Muscle layer of colon (tissue), 2 donors: ENCODE measurements around the gene PRR33.

Experiments
- H3K27ac ChIP-seq: one replicate; pipeline ENCODE4 v1.7.0; 2013; ENCODE audit warnings: low read depth, mild to moderate bottlenecking, low read length, moderate library complexity
- H3K27me3 ChIP-seq, 2 donors: one replicate each; pipeline ENCODE4 v1.7.0; 2013; ENCODE audit warnings: low read length in 2 of 2, mild to moderate bottlenecking in 2 of 2; ENCODE audit not compliant: insufficient read depth in 2 of 2, control insufficient read depth in 1 of 2
- H3K36me3 ChIP-seq: one replicate; pipeline ENCODE4 v1.7.0; 2013; ENCODE audit warnings: mild to moderate bottlenecking, low read length; ENCODE audit not compliant: insufficient read depth
- H3K4me1 ChIP-seq: one replicate; pipeline ENCODE4 v1.7.0; 2013; ENCODE audit warnings: mild to moderate bottlenecking, low read length; ENCODE audit not compliant: insufficient read depth
- H3K4me3 ChIP-seq, 2 donors: one replicate each; pipeline ENCODE4 v1.7.0; 2013; ENCODE audit warnings: low read length in 2 of 2, low read depth in 1 of 2, mild to moderate bottlenecking in 1 of 2, moderate library complexity in 1 of 2
- H3K9ac ChIP-seq: one replicate; pipeline ENCODE4 v1.7.0; 2013; ENCODE audit warnings: low read length
- H3K9me3 ChIP-seq: one replicate; pipeline ENCODE4 v1.7.0; 2013; ENCODE audit warnings: mild to moderate bottlenecking, low read length
- donor health status: abdominal sarcoma.
- donor health status: Adenocarcinoma of cecum.

The PRR33 gene

DNA sequence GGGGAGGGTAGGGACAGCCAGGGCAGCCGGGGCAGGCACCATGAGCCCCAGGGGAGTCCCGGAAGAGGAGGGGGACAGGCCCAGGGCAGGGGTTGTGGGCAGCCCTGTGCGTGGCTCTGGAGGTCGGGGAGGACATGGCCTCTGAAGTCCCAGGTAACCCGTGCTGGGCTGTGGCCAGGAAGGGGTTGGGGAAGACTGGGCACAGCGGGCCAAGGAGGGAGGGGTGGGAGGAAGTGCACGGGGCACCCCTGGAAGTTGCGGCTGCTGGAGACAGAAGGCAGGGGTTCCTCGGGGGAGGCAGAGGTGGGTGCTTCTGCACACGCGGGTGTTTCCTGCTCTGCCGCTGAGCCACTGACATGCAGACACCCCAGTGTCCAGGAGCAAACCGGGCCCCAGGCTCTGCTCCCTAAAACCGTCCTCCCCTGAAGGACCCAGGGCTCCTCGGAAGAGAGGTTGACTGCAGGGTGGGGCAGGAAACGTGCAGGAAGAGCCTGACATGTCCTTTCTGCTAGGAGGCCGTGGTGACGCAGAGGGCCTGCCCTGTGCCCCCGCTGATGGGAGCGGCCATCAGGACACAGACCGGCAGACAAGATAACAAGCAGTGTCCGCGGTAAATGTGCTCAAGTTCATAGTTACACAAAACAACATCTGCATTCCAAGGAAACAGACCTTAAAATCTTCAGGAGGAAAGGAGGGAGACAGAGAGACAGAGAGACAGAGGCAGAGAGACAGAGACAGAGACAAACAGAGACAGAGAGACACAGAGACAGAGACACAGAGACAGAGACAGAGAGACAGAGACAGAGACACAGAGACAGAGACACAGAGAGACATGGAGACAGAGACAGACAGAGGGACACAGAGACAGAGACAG, 47.2 kb downstream of the PRR33 start:
- no peaks in the 10 kb centered on the region for H3K27me3 ChIP-seq
- H3K36me3 ChIP-seq: no peaks in the 10 kb centered on the region
- no peak overlapping the region for H3K4me3 ChIP-seq
- no peak overlapping the region for H3K9ac ChIP-seq
- H3K4me1 ChIP-seq: peaks cover 11% of the 10 kb centered on the region
- H3K9me3 ChIP-seq: no peaks in the 10 kb centered on the region
- H3K27ac ChIP-seq: no peak overlapping the region

DNA sequence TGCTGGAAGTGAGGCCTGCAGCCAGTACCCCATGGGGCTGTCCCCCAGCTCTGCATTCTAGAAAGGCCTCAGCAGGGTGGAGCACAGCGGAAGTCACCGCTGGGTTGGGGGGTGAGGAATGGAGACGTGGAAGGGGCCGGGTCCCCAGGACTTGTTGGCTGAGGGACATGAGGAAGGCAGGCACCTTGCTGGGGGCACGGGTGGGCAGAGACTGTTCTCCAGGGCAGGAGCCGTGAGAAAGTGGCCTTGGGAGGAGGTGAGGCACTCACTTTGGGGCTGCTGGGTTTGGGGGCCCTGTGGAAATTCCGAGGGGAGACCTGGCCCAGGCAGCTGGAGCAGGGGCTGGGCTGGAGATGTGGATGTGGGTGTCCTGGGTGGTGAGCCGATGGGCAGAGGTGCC, 47.9 kb downstream of the PRR33 start:
- Histone ChIP-seq H3K36me3 (no peaks in the 10 kb centered on the region), H3K4me1 (peaks cover 11% of the 10 kb centered on the region), H3K9ac (no peak overlapping the region), H3K27ac (no peak overlapping the region), H3K4me3 (no peak overlapping the region), H3K27me3 (no peaks in the 10 kb centered on the region), H3K9me3 (no peaks in the 10 kb centered on the region)

DNA sequence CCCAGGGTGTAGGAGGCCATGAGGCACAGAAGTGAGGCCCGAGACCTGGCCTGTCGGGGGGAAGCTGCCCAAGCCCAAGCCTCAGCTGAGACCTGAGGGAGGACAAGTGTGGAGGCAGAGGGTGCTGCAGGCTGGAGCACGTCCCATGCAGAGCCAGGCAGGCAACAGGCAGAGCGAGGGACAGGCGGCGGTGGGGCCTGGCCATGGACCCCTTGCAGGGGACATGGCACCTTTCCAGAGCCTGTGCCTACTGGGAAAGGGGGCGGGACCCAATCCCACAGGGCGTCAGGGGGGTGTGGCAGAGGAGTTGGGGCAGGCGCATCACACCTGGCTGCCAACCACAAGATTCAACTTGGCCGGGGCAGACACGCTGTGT, 48.6 kb downstream of the PRR33 start:
- Histone ChIP-seq H3K27me3 (no peaks in the 10 kb centered on the region), H3K9me3 (no peaks in the 10 kb centered on the region), H3K27ac (no peak overlapping the region), H3K4me1 (peaks cover 11% of the 10 kb centered on the region), H3K4me3 (no peak overlapping the region), H3K9ac (no peak overlapping the region), H3K36me3 (no peaks in the 10 kb centered on the region)

DNA sequence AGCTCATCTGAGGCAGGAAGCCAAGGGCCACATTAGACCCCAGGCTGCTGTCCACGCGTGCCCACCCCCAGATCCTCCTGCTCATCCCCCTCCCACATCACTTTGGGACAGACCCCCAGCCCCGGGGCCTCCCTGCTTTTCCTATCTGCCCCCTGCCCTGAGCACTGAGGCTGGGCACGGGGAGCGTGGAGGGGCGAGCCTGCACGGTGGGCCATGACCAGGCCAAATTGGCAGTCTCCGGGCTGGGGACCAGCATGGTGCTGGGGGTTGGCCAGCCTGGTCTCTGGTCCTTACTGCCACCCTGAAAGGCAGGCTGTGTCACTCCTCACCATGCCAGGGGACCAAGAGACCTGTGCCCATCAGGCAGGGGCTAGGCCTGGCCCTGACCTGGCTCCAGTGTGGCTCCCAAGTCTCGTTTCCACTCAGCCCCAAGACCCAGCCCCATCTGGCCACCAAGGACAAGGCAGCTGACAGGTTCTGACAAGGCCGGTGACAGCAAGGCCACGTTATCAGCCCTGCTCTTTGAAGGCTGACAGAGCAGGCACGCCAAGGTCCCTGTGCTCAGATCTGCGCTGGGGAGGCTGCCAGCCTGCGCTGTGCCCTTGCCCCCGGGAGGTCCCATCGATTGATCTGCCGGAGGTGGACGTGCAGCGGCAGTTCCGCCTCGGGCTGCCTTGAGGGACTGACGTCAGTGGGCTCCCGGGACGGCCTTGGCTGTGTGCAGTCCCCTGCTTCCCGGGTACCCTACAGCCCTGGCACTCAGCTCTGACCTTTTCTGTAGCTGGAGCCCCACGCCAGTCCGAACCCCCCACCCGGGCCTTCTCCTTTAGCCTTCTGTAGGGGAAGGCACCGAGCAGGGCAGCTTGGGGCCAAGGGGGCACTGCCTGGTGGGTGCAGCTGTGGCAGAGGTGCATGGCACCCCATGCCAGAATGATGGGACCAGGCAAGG, 49.3 kb downstream of the PRR33 start:
- no peaks in the 10 kb centered on the region for H3K27me3 ChIP-seq
- peaks cover 11% of the 10 kb centered on the region for H3K4me1 ChIP-seq
- H3K36me3 ChIP-seq: no peaks in the 10 kb centered on the region
- H3K4me3 ChIP-seq: no peak overlapping the region
- no peak overlapping the region for H3K27ac ChIP-seq
- H3K9me3 ChIP-seq: no peaks in the 10 kb centered on the region
- H3K9ac ChIP-seq: no peak overlapping the region

DNA sequence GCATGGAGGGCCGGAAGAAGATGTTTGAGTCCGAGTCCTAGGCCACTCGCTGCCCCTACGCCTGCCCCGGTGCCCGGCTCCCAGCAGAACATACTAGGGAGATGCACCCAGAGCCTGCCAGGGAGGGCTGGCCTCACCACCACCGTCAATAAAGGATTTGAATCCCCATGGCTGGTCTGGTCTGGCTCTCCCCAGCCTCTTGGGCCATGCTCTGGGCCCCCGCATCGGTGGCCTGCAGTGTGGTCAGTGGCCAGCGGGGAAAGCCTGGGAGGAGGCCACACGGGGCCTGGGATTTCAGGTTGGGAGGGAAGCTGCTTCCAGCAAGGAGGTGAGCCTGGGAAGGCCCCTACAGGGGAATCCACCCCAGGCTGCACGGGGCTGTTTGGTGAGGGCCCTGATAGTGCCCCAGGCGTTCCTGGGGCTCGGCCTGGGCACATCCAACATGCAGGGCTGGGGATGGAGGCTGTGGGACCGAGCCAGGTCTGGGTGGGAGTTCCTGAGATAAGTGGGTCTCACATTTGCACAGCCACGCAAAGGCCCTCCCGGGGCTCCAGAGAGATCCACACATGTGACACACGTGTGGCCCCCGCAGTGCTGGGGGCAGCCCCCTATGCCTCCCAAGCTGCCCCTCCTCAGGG, 50.1 kb downstream of the PRR33 start:
- no peak overlapping the region for H3K4me3 ChIP-seq
- H3K9ac ChIP-seq: no peak overlapping the region
- H3K36me3 ChIP-seq: no peaks in the 10 kb centered on the region
- no peak overlapping the region for H3K27ac ChIP-seq
- H3K4me1 ChIP-seq: peaks cover 11% of the 10 kb centered on the region
- H3K27me3 ChIP-seq: no peaks in the 10 kb centered on the region
- no peaks in the 10 kb centered on the region for H3K9me3 ChIP-seq

DNA sequence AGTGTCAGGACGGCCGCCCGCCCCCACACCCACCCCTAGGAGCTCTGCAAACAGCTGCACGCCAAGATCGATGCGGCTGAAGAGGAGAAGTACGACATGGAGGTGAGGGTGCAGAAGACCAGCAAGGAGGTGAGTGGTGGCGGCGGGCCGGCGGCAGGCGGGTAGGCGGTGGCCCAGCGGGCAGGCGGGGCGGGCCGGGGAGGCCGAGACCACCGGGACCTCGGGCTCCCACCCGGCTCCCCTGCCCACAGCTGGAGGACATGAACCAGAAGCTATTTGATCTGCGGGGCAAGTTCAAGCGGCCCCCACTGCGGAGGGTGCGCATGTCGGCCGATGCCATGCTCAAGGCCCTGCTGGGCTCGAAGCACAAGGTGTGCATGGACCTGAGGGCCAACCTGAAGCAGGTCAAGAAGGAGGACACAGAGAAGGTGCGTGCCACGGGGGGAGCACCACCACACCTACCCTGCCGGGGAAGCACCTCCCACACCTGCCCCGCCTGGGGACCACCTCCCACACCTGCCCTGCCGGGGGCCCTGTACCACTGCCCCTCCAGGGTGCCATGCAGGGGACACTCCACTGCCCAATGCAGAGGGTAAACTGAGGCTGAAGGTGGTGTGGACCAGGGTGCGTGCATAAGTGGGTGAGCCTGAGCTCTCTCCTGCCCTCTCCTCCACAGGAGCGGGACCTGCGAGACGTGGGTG, 50.8 kb downstream of the PRR33 start:
- no peaks in the 10 kb centered on the region for H3K27me3 ChIP-seq
- no peak overlapping the region for H3K9ac ChIP-seq
- no peak overlapping the region for H3K27ac ChIP-seq
- H3K9me3 ChIP-seq: no peaks in the 10 kb centered on the region
- no peak overlapping the region for H3K4me3 ChIP-seq
- peaks cover 11% of the 10 kb centered on the region for H3K4me1 ChIP-seq
- H3K36me3 ChIP-seq: no peaks in the 10 kb centered on the region

DNA sequence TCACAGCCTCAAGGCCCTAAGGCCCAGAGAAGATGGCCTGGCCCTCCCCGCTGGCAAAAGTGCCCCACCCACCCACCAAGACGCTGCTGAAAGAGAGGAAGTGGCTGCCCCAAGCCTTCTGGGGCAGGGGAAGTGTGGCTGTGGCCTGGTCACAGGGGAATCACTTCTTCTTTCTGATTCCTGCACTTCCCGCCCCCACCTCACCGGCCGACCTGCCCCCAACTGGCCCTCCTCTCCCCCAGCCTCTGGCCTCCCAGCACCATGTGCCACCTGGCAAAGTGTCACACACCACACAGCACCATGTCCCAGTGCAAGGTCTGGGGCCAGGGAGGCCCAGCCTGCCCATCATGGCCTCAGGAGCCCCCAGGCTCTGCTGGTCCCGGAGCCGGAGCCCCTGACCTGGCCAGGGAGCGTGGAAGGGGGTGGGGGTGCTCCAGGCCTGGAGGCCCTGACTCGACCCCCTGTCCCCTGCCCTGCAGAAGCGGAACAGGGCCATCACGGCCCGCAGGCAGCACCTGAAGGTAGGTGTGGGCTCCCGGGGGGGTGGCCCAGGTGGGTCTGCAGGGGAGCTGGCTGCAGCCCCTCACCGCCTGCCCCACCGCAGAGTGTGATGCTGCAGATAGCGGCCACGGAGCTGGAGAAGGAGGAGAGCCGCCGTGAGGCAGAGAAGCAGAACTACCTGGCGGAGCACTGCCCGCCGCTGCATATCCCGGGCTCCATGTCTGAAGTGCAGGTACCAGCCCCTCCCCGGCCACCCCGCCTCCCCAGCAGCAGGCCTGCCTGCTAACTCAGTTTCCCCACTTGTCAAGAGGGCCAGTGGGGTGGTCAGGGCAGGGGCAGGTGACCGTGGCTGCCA, 51.5 kb downstream of the PRR33 start:
- Histone ChIP-seq H3K27me3 (no peaks in the 10 kb centered on the region), H3K4me3 (no peak overlapping the region), H3K36me3 (no peaks in the 10 kb centered on the region), H3K9ac (no peak overlapping the region), H3K27ac (no peak overlapping the region), H3K4me1 (peaks cover 8% of the 10 kb centered on the region), H3K9me3 (no peaks in the 10 kb centered on the region)

DNA sequence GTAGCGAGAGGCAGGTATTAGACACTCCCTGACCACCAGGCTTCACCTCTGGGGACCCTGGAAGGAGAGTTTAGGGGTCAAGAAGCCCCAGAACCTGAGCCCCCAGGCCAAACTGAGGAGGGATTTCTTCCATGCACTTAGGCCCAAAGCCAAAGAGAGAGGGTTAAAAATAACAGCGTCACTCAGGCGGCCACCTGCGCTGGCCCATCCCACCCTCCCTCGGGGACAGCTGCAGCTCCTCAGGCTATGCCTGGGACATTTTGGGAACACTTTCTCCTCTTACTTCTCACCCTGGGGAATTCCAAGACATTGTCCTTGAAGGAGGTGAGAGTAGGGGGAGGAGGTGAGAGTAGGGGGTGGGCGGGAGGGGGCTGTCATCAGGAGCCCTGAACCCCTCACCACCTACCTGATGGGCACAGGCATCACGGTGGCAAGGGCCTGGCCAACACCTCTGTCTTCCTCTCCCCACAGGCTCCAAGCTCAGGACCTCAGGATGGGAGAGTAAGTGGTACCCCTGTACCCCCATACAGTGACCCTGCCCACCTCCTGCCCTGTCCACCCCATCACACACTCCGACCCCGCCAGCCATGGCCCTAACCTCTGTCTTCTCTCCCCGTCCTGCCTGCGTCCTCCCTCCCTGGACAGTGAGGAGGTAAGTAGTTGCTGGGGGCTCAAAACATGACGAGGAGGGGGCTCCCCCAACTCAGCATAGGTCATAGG, 52.3 kb downstream of the PRR33 start:
- H3K27ac ChIP-seq: no peak overlapping the region

DNA sequence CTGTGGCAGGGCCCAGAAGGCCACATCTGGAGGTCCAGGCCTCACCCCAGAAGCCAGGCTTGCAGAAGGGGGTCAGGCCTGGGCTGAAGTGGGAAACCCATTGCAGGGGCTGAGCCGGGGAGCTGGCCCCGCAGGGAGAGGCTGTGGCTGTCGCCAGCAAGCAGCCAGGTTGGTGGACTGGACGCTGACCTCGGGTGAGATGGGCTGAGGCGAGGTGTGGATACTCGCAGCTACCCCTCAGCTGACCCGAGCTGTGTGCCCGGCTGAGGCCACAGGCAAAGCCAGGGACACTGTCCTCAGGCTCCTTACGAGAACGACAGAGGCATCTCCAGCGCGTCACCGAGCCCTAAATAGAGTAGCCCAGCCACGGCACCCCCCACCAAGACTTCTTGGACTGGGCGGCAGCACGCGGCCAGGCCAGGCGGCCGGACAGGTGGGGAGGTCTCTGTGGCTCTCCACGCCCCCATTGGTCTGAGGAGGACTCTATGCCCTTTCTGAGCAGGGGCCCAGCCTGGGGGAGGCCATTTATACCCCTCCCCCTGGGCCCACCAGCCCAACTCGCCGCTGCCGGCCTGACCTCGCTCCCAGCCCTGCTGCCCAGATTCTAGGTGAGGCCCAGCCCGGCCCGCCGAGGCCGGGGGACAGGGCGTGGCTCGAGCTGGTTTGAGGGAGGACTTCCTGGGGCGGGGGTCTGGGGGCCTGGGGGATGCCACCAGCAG, 53.1 kb downstream of the PRR33 start, which contains the start of gene TNNI2:
TNNI2 (plus strand) TSS at position 556 of the 719 bp plus-strand sequence. CDS start 716 bp downstream, outside the sequence.
- Histone ChIP-seq H3K4me3 (no peak within 1 kb of the TSS), H3K27me3 (no peaks in the 10 kb centered on the region), H3K9ac (no peak within 1 kb of the TSS), H3K4me1 (no peaks in the 10 kb centered on the region), H3K27ac (no peak within 1 kb of the TSS), H3K36me3 (no peaks in the 10 kb centered on the region), H3K9me3 (no peaks in the 10 kb centered on the region)

More for the DNA sequence above, 52.3 kb downstream of the PRR33 start:
- H3K9ac ChIP-seq: no peak overlapping the region
- no peaks in the 10 kb centered on the region for H3K27me3 ChIP-seq
- H3K36me3 ChIP-seq: no peaks in the 10 kb centered on the region
- no peaks in the 10 kb centered on the region for H3K9me3 ChIP-seq
- H3K4me1 ChIP-seq: peaks cover under 1% of the 10 kb centered on the region
- no peak overlapping the region for H3K4me3 ChIP-seq
